Measurements from ENCODE around the gene DOK3. TPM values are rescaled to one million over a fixed set of nuclear protein-coding genes. Genes with fewer than 3 reads are reported as not detected.

DOK3 gene
- polyA plus RNA-seq, 4 donors = 3.6 to 8.7 (median 5.2) TPM

DNA sequence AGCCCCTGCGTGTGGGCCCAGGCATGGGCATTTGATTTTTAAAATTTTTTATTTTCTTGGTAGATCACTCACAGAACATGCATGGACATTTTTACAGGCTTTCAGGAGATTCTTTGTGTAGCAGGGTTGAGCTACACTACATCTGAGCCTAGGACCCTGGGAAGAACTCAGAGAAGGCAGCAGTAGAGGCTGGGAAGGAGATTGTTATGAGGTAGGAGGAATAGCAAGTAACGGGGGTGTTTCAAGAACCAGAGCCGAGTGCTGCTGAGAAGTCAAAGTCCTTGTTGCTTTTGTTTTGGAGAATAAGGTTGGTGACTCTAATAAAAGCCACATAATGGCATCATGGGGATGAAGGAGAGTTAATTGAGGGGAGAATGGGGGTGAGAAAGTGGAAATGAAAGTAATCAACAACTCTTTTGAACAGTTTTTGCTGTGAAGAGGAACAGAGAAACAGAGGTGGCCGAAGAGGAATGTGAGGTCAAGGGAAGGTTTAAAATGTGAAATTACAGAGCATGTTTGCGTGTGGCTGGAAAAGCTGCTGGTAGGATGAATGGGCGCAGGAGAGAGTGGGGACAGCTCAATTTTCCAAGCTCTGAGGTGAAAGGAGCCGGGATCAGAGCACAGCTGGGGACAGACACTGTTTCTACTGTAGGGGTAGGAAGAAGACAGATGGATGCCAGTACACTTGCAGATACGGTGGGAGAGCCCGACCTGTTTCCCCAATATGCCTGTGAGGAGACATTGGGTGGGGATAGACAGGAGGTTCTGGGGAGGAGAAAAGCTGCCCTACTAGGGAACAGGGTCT lies 7.5 kb downstream of the DOK3 start:
- no peak for DNase-seq (ENCODE audit: low read depth in 4 of 4, low spot score in 2 of 4)

DNA sequence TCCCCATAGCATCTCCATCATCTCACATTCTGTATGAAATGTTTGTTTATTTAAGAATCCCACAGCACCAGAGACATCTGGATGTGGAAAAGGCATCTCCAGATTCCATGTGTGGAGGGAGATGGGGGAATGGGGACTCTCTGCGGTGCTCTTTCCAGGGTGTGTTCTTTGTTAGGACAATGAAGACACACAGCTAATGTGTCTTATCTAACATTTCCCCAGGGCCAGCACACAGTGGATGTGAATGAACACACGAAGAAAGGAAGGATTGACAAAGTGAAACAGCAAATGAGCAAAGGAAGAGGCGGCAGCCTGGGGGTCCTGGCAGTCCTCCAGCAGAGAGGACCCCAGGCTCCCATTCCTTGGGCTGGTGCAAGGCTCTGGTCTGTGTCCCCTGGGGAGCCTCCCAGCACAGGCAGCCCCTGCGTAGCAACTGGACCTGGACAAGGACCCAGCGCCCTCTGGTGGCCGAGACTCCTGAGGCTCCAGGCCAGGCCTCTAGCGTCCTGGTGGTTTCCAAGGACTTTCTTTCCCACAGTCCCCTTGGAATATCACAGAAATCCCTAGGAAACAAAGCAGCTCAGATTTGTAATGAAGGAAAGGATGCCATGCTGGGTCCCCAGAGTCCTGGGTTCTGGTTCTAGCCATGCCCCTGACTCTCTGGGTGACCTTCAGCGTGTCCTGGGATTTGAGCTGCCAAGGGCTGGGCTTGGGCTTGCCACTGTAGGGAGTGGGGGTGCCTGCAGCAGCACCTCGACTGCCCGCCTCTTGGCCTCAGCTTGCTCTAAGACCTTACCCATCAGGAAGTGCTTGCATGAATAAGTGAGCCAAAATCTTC lies 8.7 kb downstream of the DOK3 start:
- DNase-seq (ENCODE audit: low read depth in 4 of 4, low spot score in 2 of 4) = peak in 2 of 4 donors; percentile 78 to 84

DNA sequence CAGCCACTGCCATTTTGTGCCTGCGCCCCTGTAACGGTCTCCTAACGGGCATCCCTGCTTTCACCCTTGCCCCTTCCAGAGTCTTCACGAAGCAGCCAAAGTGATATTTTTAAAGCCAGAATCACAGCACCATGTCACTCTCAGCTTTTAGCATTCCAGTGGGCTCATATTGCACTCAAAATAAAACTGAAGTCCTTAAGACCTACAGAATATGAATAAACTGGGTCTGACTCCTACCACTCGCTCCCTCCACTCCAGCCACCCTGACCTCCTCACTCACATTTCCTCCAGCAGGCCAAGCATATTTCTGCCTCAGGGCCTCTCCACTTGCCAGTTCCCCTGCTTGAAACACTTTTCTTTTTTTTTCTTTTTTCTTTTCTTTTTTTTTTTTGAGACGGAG lies 9.8 kb downstream of the DOK3 start:
- DNase-seq (ENCODE audit: low read depth in 4 of 4, low spot score in 2 of 4) = no peak

DNA sequence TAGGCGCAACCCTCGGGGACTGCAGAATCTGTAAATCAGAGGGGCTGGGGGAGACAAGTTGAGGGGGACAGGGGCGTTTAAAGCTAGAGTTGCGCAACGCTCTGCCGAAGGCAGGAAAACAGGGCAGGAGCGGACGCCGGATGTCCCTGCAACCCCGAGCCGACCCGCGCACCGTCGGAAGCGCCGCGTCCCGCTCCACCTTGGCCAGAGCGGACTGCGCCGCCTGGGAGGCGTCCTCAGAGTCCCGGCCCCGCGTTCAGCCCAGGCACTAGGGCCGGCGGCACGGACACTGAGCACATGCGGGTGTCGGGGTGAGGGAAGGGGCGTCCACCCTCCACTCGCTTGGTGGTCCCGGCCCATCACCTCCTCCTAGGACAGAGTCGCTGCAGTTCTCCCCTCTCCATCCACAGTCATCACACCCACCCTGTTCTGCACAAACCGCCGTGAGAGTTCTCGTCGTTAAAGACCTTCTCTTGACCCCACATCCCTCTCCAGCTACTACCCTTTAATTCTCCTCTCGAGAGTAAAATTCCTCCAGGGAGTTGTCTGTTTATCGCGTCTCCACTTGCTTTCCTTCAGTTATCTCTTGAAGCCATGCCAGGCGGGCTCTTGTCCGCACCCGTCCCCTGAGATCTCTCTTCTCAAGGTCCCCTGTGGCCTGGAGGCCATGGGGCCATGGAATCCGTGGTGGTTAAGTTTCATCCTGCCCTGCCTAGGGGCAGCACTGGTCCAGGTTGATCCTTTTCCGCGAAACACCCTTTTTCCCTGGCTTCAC lies 11.4 kb downstream of the DOK3 start:
- DNase-seq (ENCODE audit: low read depth in 4 of 4, low spot score in 2 of 4) = no peak

DNA sequence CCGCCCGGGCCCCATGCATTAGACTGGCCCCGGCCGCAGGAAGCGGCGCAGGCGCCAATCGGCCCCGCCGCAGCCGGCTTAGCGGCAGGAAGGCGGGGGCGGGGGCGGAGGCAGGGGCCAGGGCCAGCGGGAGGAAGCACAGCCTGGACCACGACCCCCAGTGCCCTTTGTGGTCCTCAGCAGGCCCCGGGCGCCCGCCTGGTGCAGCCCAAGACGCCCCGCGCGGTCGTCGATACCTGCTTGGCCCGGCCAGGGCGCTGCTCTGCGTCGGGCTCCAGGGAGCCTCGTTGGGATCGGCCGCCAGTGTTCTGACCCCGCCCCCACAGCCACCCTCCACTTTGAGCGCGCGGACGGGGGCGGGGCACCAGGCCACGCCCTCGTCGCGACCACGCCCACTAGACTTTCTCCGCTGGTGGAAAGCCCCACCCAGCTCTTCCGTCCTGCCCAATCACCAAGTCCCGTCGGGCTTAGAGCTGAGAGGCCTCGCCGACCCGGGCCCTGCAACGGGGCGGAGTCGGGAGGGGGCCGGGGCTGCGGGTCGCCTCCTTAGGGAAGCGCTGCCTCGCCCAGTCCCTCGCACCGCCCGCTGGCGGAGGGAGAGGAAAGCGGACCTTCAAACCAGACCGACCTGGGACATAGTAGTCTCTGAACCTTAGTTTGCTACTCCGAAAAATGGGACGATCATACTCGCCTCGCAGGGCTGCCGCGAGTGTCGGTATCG lies 12.2 kb downstream of the DOK3 start, which contains the start of gene PDLIM7:
Gene PDLIM7, minus strand, starts transcription at position 313 of the 721 bp plus-strand sequence. CDS start 1,092 bp downstream, outside the sequence.
- DNase-seq (ENCODE audit: low read depth in 4 of 4, low spot score in 2 of 4) = peak in 3 of 4 donors; percentile 94 to 96 (median 95)

DNA sequence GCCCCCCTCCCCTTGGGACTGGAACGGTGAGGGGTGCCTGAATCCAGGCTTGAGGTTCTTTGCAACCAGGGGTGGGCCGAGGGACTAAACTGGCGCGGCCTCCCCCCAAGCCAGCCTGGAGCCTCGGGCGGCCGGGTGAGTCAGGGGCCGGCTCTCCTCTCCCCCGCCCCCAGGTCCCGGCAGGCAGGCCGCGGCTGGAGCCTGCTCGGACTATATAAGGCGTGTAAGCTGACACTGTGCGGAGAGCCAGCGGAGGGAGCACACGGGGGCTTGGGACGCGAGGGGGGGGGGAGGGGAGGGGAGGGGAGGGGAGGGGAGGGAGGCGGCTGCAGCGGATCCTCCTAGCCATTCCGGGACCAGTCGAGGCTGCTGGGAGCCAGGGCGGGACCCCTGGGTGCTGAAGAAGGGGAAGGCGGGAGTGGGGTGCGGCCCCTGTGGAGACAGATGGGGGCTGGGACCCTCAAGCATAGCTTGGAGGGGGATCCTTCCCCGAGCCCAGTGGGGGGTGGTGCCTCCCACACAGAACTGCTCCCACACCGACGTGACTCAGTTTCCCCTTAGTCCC lies 12.8 kb downstream of the DOK3 start:
- peak in 1 of 4 donors; percentile 79 for DNase-seq (ENCODE audit: low read depth in 4 of 4, low spot score in 2 of 4)

DNA sequence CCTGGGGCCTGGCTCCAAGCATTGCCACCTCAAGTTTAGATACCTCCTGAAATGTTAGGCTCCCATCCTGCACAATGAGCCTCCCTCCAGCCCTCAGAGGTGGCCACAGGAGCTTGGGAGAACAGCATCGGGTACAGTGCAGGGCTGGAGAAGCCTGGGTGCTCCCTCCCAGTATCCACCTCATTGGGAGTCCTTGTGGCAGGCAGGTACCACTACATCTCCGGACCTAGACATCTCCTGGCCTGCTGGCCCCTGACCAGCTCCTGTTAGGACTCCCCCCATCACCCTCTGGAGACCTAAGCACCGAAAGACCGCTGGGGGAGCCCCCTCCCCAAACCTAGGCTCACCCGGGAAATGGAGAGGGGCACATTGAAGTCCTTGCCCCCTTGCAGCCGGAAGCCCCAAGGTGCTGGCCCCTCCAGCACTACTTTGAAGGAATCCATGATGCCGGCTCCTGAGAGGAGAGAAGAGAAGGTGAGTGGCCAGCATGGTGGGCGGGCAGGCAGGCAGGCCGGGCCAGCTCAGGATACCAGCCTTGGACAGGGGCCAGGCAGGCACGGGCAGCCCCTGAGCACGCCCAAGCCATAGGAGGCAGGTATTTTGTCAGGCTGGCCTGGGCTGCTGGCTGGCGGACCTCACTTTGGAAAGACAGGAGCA lies 13.4 kb downstream of the DOK3 start:
- no peak for DNase-seq (ENCODE audit: low read depth in 4 of 4, low spot score in 2 of 4)

DNA sequence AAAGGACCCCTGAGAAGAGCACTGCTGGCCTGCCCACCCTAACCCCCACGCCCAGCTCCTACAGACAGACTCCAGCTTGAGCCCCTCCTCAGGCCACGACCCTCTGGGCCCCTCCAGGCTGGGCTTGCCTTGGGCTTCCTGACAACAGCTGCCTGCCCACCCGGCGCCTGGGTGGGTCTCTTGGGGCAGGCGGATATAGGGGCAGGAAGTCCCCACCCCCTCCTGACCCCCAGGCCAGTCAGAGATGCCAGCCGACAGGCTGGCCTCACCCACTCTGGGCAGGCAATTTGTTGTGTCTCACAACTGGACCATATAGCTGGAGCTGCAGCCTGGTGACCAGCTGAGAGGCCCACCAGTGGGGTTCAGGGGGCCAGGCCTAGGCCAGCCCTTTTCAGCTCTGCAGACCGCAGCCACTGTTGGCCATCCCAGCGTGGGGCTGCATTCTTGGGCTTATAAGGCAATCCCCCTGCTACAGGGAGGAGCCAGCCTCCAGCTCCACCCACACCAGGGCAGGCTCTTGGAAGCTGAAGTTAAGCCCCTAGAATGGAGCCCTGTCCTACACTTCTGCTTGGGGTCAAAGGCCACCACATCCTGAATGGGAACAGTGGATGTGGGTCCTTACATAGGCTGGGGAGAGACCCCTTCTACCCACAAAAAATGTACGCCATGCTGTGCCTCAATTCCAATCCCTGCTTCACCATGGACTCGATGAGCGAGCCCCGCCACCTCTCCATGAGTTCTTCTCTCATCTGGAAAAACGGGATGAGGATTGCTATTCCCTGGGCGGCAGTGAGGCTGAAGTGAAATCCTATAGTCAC lies 14.2 kb downstream of the DOK3 start:
- no peak for DNase-seq (ENCODE audit: low read depth in 4 of 4, low spot score in 2 of 4)

DNA sequence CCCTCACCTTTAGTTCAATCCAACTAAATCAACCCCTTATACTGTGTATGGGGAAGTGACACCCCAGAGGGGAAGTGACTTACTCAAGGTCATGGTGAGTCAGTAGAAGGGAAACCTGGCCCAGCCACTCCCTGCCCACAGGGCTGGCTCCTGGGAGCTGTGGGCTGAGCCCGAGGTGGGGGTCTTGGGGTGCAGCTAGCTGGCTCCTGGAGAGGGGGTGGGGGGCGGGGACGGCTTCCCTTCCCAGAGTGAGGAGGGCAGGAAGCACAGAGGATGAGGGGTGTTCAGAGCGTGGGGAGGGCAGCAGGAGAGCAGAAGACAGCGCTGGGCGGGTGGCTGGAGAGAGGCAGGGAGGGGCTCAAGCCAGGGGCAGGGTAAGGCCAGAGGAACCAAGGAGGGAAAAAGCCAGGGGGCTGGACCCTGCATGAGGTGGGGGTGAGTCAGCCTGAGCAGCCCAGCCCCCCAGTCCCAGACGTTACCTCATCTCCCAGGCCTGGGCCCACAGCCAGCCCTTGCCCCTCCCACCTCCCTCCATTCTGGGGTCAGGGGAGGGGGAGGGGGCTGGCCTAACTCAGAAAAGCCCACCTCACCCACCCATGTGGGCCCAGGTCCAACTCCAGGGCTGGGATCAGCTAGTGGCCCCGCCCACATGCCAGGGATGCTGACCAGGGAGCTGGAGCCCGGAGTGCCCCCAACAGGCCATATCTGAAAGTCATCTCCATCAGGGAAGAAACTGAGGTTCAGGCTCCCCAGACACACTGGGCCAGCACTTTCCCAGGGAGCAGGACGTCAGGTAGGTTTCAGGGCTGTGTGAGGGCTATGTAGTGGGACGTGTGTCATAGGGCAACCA lies 15.1 kb downstream of the DOK3 start:
- DNase-seq (ENCODE audit: low read depth in 4 of 4, low spot score in 2 of 4) = no peak

DNA sequence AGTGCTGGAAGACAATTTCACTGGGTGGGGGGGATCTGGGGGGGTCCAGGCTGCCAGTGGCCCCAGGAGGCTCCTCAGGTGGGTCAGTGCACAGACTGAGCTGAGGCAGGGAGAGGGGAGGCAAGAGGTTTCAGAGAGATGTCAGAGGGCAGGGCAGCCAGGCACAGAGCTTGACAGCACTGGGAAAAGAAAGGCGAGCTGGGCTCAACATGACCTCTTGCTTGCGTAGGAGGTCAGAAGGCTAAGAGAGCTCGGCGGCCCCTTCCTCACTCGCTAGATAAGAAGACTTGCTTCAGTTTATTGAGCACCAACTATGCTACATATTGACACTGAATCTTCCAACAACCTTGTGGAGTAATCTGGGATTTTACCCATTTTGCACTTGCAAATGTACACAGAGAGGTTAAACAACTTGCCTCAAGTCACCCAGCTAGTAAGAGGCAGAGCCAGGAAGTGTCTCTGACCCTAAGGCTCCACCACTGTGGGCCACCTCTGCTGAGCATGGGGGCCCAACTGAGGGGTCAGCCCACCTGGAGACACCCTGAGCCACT lies 15.8 kb downstream of the DOK3 start:
- no peak for DNase-seq (ENCODE audit: low read depth in 4 of 4, low spot score in 2 of 4)

DNA sequence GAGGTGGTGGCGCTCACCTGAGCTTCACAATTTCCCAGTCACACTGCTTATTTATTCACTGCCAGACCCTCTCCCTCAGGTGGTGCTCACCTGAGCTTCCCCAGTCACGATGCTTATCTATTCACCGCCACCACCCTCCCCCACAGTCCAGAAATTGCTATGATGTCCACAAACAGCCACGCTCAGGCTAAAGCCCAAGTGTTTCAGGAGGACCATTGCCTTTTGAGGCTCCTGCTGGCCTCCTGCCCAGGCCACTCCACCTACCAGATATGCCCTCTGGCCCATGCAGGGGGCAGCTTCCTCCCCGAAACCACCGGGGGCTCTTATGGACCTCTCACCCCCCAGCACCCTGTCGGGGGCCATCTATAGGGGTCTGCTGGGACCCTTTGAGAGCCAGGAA lies 16.8 kb downstream of the DOK3 start:
- DNase-seq (ENCODE audit: low read depth in 4 of 4, low spot score in 2 of 4) = no peak

DNA sequence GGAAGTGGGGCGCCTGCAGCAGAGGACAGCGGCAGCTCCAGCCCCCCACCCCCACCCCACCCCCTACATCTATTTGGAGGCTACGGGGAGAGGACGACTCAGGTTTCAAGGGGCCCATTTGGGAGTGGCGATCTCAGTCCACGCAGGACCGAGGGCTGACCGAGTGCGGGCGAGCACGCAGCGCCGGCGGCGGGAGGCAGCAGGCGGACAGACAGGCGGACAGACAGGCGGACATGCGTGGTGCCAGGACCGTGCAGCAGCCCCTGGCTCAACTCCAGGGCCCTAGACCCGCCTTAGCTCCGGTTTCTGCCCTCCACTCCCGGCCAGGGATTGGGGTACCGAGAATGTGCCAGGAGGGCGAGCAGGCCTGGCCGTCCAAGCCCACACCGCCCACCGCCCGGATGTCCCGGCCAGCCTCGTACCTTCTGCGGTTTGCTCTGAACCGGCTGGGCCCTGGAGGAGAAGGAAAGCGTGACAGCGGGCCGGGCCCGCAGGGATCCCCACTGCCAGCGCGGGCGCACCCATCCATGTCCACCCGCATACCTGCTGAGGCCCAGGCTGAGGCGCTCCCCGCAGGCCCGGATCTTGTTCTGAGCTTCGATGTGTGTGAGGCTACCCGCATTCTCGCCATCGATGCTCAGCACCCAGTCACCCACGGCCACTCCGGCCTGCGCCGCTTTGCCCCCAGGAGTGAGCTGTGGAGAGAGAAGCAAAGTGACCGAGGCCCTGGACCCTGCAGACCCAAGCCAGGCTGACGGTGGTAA lies 17.5 kb downstream of the DOK3 start:
- no peak for DNase-seq (ENCODE audit: low read depth in 4 of 4, low spot score in 2 of 4)

DNA sequence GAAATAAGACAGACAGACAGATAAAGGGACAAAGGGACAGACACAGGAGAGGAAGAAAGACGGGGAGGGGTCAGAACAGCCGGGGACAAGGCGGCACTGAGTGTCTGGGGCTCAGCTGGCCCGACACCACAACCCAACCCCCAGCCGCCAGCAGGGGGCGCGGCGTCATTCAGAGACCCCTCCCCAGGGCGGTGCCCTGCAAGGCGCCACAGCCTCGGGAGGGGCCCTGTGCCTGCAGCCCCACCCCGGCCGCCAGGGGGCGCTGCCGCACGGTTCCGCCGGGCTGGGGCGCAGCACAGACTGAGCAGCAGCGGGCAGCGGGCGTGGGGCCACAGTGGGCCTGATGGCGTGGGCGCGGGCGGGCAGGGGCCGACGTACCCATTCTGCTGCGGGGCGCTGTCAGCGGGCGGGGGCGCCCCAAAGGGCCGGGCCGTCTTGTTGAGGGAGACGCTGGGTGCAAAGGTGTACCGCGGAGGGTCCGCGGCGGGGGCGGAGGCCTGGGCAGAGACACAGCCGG lies 18.1 kb downstream of the DOK3 start:
- DNase-seq (ENCODE audit: low read depth in 4 of 4, low spot score in 2 of 4) = no peak

DNA sequence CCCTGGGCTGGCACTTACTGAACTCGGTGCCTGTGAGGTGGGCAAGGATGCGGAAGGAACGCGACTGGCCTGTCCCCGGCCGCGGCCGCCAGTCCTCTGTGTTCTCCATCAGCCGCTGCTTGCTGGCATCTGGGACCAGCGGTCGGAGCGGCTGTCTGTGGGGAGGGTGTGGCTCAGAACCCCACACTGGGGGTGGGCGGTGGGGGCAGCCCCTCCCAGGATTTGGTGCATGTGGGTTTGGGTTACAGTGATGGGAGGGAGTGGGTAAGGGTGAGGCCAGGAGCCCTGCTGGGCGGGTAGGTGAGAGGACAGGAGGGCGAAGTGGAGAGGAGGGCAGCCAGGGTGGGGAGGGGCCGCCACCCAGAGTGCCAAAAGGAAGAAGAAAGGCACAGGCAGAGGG lies 18.6 kb downstream of the DOK3 start:
- DNase-seq (ENCODE audit: low read depth in 4 of 4, low spot score in 2 of 4) = no peak

DNA sequence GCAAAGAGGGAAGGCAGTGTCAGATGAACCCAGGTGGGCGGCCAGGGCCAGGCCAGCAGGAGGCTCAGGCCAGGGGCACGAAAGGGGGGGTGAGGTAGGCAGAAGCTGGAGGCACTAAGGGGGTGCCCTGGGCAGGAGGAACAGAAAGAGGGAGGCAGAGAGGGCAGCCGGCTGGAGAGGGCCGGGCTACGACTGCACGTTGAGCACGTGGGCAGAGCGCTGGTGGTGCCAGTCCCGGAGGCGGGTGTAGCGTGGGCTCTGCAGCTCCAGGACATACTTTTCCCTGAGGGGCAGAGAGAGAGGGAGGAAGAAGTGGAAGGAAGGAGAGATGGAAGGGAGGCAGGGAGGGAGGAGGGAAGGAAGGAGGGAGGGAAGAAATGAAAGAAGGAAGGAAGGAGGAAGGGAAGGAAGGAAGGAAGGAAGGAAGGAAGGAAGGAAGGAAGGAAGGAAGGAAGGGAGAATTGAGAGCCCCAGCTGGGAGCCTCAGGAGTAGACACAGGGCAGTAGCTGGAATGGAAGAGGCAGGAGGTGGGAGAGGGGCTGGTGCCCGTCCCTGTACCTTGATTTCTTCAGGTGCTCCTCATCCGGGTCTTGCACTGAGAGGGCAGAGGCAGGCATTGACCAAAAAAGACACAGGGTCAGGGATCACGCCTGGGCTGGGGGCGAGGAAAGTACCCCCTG lies 19.2 kb downstream of the DOK3 start:
- DNase-seq (ENCODE audit: low read depth in 4 of 4, low spot score in 2 of 4) = no peak

All from left renal cortex interstitium (tissue), 4 donors.